Measurements from ENCODE around the gene ARHGAP30. TPM values are rescaled to one million over a fixed set of nuclear protein-coding genes. Genes with fewer than 3 reads are reported as not detected.
"Not testable (repeated sequence)": the region's sequence is repeated elsewhere in the genome, so short reads cannot be mapped to it uniquely, and the experiment has no call there.

ARHGAP30 gene
- total RNA-seq, 1 donor from 2014 or later = not detected

GRCh38 chr1:161018631-161018930 is 51.1 kb downstream of the ARHGAP30 start:
- Mint-ChIP-seq H3K4me1 (ENCODE audit: low read depth, unreplicated experiment) (peaks cover 10% of the 10 kb centered on the region), H3K27me3 (ENCODE audit: unreplicated experiment) (peaks cover 2% of the 10 kb centered on the region), H3K36me3 (ENCODE audit: unreplicated experiment) (no peaks in the 10 kb centered on the region), H3K4me3 (ENCODE audit: unreplicated experiment) (no peak overlapping the region), H3K9me3 (ENCODE audit: unreplicated experiment) (peaks cover 1% of the 10 kb centered on the region), H3K27ac (ENCODE audit: unreplicated experiment) (no peak overlapping the region)
- no peak for TF ChIP-seq CTCF (IDR thresholded peaks at IDR 0.05; ENCODE audit: partially characterized antibody, unreplicated experiment)
- DNase-seq = no peak

GRCh38 chr1:161017756-161018630 is 51.7 kb downstream of the ARHGAP30 start:
- Mint-ChIP-seq H3K27ac (ENCODE audit: unreplicated experiment) (no peak overlapping the region), H3K9me3 (ENCODE audit: unreplicated experiment) (peaks cover 1% of the 10 kb centered on the region), H3K36me3 (ENCODE audit: unreplicated experiment) (no peaks in the 10 kb centered on the region), H3K27me3 (ENCODE audit: unreplicated experiment) (peaks cover 2% of the 10 kb centered on the region), H3K4me3 (ENCODE audit: unreplicated experiment) (no peak overlapping the region), H3K4me1 (ENCODE audit: low read depth, unreplicated experiment) (peaks cover 13% of the 10 kb centered on the region)
- no peak for TF ChIP-seq CTCF (IDR thresholded peaks at IDR 0.05; ENCODE audit: partially characterized antibody, unreplicated experiment)
- DNase-seq = no peak

- not testable (repeated sequence) for H3K27ac Mint-ChIP-seq (ENCODE audit: unreplicated experiment); DNase-seq; H3K9me3 Mint-ChIP-seq (ENCODE audit: unreplicated experiment); H3K27me3 Mint-ChIP-seq (ENCODE audit: unreplicated experiment); H3K4me3 Mint-ChIP-seq (ENCODE audit: unreplicated experiment); H3K36me3 Mint-ChIP-seq (ENCODE audit: unreplicated experiment)
- peaks cover 14% of the 10 kb centered on the region for H3K4me1 Mint-ChIP-seq (ENCODE audit: low read depth, unreplicated experiment)
These were observed 52.5 kb downstream of the ARHGAP30 start for GRCh38 chr1:161017181-161017580.

- Mint-ChIP-seq H3K27ac (ENCODE audit: unreplicated experiment) (peak overlapping the region; percentile 26), H3K4me1 (ENCODE audit: low read depth, unreplicated experiment) (peaks cover 14% of the 10 kb centered on the region)
- not testable (repeated sequence) for H3K27me3 Mint-ChIP-seq (ENCODE audit: unreplicated experiment); H3K9me3 Mint-ChIP-seq (ENCODE audit: unreplicated experiment); H3K36me3 Mint-ChIP-seq (ENCODE audit: unreplicated experiment); H3K4me3 Mint-ChIP-seq (ENCODE audit: unreplicated experiment); DNase-seq
These were observed 53.0 kb downstream of the ARHGAP30 start for GRCh38 chr1:161016683-161017082.

GRCh38 chr1:161013488-161014230 is 56.0 kb downstream of the ARHGAP30 start:
- Mint-ChIP-seq H3K27ac (ENCODE audit: unreplicated experiment) (no peak overlapping the region), H3K27me3 (ENCODE audit: unreplicated experiment) (peaks cover 2% of the 10 kb centered on the region), H3K4me1 (ENCODE audit: low read depth, unreplicated experiment) (peaks cover 11% of the 10 kb centered on the region), H3K36me3 (ENCODE audit: unreplicated experiment) (no peaks in the 10 kb centered on the region), H3K9me3 (ENCODE audit: unreplicated experiment) (no peaks in the 10 kb centered on the region), H3K4me3 (ENCODE audit: unreplicated experiment) (no peak overlapping the region)
- DNase-seq = no peak
- TF ChIP-seq CTCF (IDR thresholded peaks at IDR 0.05; ENCODE audit: partially characterized antibody, unreplicated experiment) = no peak

- no peak for TF ChIP-seq CTCF (IDR thresholded peaks at IDR 0.05; ENCODE audit: partially characterized antibody, unreplicated experiment)
- H3K9me3 Mint-ChIP-seq (ENCODE audit: unreplicated experiment) = no peaks in the 10 kb centered on the region
- no peak for DNase-seq
- no peaks in the 10 kb centered on the region for H3K36me3 Mint-ChIP-seq (ENCODE audit: unreplicated experiment)
- peaks cover 2% of the 10 kb centered on the region for H3K27me3 Mint-ChIP-seq (ENCODE audit: unreplicated experiment)
- H3K4me1 Mint-ChIP-seq (ENCODE audit: low read depth, unreplicated experiment) = peaks cover 11% of the 10 kb centered on the region
- no peak overlapping the region for H3K4me3 Mint-ChIP-seq (ENCODE audit: unreplicated experiment)
- H3K27ac Mint-ChIP-seq (ENCODE audit: unreplicated experiment) = no peak overlapping the region
These were observed 56.6 kb downstream of the ARHGAP30 start for GRCh38 chr1:161013131-161013487.

All from glutamatergic neuron (in vitro differentiated cells).